Neural crest cell (in vitro differentiated cells): ENCODE data around the gene PRRC2C. TPM values are rescaled to one million over a fixed set of nuclear protein-coding genes. Genes with fewer than 3 reads are reported as not detected.

Experiments
- DNase-seq: peaks from one replicate; pipeline ENCODE4 v3.0.0; 2021; ENCODE audit warnings: low read depth, mixed read lengths, low spot score
- H3K27ac Mint-ChIP-seq: one replicate; pipeline ENCODE4 v1.8.0; 2021; ENCODE audit warnings: mild to moderate bottlenecking, mixed read lengths; ENCODE audit not compliant: unreplicated experiment
- H3K27me3 Mint-ChIP-seq: 2 replicates; pipeline ENCODE4 v1.8.0; 2021; ENCODE audit warnings: low read depth, mild to moderate bottlenecking, mixed read lengths
- H3K36me3 Mint-ChIP-seq: 2 replicates; pipeline ENCODE4 v1.8.0; 2021; ENCODE audit warnings: low read depth, mild to moderate bottlenecking, mixed read lengths
- H3K4me1 Mint-ChIP-seq: 2 replicates; pipeline ENCODE4 v1.8.0; 2021; ENCODE audit warnings: mixed read lengths
- H3K4me3 Mint-ChIP-seq: one replicate; pipeline ENCODE4 v1.8.0; 2021; ENCODE audit warnings: mild to moderate bottlenecking, mixed read lengths
- H3K9me3 Mint-ChIP-seq: 2 replicates; pipeline ENCODE4 v1.8.0; 2021; ENCODE audit warnings: mixed read lengths
- total RNA-seq: library from RNA; stranded (reverse); gene quantifications from 2 replicates; pipeline ENCODE4 v1.2.1, GENCODE V29; 2021
- TF ChIP-seq, protein P1 (sequence below): fragments of 200-600 bp; sonication (generic); conservative IDR thresholded peaks from 2 replicates; pipeline ENCODE4 v1.5.0; 2021; ENCODE audit warnings: antibody characterized with exemption, mild to moderate bottlenecking

The PRRC2C gene
- total RNA-seq, 1 donor from 2014 or later, result 218 TPM

DNA sequence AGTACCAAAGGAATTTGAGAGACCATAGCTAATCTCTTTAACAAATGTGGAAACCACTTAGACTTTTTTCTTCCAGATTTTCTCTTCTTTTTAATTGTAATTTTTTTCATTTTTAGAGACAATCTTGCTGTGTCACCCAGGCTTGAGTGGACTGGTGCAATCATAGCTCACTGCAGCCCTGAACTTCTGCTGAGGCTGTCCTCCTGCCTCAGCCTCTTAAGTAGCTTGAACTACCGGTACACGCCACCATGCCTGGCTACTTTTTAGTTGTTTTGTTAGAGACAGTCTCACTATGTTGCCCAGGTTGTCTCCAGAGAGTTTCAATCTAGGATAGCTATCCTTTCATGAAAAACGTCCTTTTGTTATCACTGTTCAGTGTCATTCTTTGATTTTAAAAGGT lies 15.0 kb downstream of the PRRC2C start:
- H3K9me3 Mint-ChIP-seq, result no peaks in the 10 kb centered on the region
- no peak for DNase-seq
- peaks cover 2% of the 10 kb centered on the region for H3K36me3 Mint-ChIP-seq
- no peak overlapping the region for H3K27ac Mint-ChIP-seq
- no peaks in the 10 kb centered on the region for H3K27me3 Mint-ChIP-seq
- no peak overlapping the region for H3K4me3 Mint-ChIP-seq
- TF ChIP-seq, protein P1, sequence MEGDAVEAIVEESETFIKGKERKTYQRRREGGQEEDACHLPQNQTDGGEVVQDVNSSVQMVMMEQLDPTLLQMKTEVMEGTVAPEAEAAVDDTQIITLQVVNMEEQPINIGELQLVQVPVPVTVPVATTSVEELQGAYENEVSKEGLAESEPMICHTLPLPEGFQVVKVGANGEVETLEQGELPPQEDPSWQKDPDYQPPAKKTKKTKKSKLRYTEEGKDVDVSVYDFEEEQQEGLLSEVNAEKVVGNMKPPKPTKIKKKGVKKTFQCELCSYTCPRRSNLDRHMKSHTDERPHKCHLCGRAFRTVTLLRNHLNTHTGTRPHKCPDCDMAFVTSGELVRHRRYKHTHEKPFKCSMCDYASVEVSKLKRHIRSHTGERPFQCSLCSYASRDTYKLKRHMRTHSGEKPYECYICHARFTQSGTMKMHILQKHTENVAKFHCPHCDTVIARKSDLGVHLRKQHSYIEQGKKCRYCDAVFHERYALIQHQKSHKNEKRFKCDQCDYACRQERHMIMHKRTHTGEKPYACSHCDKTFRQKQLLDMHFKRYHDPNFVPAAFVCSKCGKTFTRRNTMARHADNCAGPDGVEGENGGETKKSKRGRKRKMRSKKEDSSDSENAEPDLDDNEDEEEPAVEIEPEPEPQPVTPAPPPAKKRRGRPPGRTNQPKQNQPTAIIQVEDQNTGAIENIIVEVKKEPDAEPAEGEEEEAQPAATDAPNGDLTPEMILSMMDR, result no peak
- peaks cover 29% of the 10 kb centered on the region for H3K4me1 Mint-ChIP-seq

DNA sequence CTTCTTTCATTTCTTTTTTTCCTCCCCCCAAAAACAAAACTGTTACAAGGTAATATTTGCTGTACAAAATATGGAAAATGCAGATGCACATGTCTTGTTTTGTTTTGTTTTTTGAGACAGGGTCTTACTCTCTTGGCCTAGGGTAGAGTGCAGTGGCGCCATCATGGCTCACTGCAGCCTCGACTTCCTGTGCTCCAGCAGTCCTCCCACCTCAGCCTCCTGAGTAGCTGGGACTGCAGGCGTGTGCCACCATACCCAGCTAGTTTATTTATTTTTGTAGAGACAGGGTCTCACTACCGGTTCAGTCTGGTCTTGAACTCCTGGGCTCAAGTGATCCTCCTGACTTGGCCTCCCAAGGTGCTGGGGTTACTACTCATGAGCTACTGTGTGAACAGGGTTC lies 15.5 kb downstream of the PRRC2C start:
- no peak for DNase-seq
- peaks cover 2% of the 10 kb centered on the region for H3K36me3 Mint-ChIP-seq
- H3K27me3 Mint-ChIP-seq, result no peaks in the 10 kb centered on the region
- peaks cover 28% of the 10 kb centered on the region for H3K4me1 Mint-ChIP-seq
- H3K9me3 Mint-ChIP-seq, result no peaks in the 10 kb centered on the region
- TF ChIP-seq, protein P1, result no peak
- H3K27ac Mint-ChIP-seq, result peak overlapping the region; percentile 19
- H3K4me3 Mint-ChIP-seq, result no peak overlapping the region

DNA sequence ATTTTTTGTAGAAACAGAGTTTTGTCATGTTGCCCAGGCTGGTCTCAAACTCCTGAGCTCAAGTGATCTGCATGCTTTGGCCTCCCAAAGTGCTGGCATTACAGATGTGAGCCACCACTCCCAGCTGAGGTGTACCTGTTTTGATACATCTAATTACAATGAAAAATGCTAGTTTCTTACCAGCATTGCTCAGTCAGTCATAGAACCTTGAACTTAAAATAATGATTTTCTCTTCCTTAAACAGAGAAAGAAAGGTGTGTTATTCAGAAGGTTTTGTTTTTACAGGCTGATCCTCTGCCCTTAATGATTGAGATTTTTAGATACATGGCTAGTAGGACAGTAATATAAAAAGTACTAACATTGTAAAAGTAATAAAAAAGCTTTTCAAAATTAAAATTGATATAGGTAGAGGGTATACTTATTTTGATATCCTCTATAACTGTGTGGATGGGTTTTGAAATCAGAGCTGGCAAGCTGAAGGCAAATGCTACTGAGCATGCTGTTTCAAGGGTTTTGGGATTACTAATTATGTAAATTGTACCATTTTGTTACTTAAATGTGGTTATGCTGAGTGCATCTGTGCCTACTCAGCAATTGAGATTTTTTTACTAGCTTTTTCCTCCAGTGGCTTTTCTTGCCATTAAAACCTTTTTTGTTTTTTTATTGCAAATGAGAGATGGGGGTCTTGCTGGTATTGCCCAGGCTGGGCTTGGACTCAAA lies 16.1 kb downstream of the PRRC2C start:
- no peak overlapping the region for H3K27ac Mint-ChIP-seq
- no peak overlapping the region for H3K4me3 Mint-ChIP-seq
- peaks cover 32% of the 10 kb centered on the region for H3K4me1 Mint-ChIP-seq
- TF ChIP-seq, protein P1, result no peak
- H3K36me3 Mint-ChIP-seq, result peaks cover 2% of the 10 kb centered on the region
- DNase-seq, result no peak
- no peaks in the 10 kb centered on the region for H3K9me3 Mint-ChIP-seq
- H3K27me3 Mint-ChIP-seq, result no peaks in the 10 kb centered on the region

DNA sequence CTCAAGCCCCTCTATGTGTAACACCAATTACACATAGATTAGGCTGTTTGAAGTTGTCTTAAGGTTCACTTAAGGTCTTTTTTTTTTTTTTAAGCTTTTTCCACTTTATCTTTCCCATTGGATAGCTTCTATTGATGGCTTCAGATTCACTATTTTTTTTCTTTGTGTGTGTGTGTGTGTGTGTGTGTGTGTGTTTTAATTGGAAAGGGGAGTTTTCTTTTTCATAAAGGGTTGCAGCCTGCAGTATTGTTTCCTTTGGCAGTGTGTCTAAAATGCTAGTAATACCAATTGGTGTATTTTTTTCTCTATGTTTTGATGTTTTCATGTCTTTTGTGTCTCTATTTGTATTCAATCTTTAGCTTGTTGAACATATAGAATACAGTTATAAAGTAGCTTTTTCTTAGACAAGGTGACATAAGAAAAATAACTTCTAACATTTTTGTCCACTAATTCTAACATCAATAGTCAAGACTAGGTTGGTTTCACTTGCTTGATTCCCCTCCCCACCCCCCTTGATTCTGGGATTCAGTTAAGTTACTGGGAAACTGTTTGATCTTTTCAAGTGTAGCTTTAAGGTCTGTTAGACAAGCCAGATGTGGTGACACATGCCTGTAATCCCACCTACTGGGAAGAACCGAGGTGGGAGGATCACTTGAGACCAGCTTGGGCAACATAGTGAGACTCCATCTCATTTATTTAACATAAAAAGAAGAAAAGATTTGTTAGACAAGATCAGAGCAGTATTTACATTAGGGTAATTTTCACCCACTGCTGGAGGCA lies 21.4 kb downstream of the PRRC2C start:
- no peaks in the 10 kb centered on the region for H3K27me3 Mint-ChIP-seq
- no peak overlapping the region for H3K27ac Mint-ChIP-seq
- H3K4me3 Mint-ChIP-seq, result no peak overlapping the region
- TF ChIP-seq, protein P1, result no peak
- no peaks in the 10 kb centered on the region for H3K36me3 Mint-ChIP-seq
- peaks cover 2% of the 10 kb centered on the region for H3K9me3 Mint-ChIP-seq
- H3K4me1 Mint-ChIP-seq, result peaks cover 42% of the 10 kb centered on the region
- no peak for DNase-seq

DNA sequence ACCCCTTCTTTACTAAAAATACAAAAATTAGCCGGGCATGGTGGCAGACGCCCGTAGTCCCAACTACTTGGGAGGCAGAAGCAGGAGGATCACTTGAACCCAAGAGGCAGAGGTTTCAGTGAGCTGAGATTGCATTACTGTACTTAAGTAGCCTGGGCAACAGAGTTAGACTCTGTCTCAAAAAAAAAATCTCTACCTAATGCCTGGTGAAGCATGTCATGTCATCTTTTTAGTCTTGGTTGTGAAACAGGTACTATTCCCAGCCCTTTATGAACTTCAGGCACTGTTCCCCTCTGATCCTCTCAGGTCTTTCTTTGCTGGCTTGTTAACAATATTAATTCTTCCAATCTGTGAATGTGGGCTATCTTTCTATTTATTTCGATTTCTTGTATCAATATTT lies 22.1 kb downstream of the PRRC2C start:
- DNase-seq, result no peak
- H3K36me3 Mint-ChIP-seq, result no peaks in the 10 kb centered on the region
- H3K27me3 Mint-ChIP-seq, result no peaks in the 10 kb centered on the region
- H3K4me3 Mint-ChIP-seq, result no peak overlapping the region
- TF ChIP-seq, protein P1, result no peak
- H3K9me3 Mint-ChIP-seq, result peaks cover 2% of the 10 kb centered on the region
- H3K27ac Mint-ChIP-seq, result no peak overlapping the region
- H3K4me1 Mint-ChIP-seq, result peaks cover 42% of the 10 kb centered on the region
